GM12891 (cell line): Measurements from ENCODE around the gene RAB36.

ENCODE experiments used
- DNase-seq: peaks from one replicate; pipeline ENCODE4 v3.0.0; 2011; ENCODE audit warnings: low spot score; ENCODE audit not compliant: insufficient read length
- FAIRE-seq: peaks from 2 replicates; lab custom pipeline; 2011; peaks lifted over from hg19 to GRCh38; lab: Jason Lieb, UNC
- PAX5 ChIP-seq: IDR thresholded peaks from 2 replicates; pipeline ENCODE4 v1.6.1; 2011; ENCODE audit warnings: low read length, moderate library complexity, mild to moderate bottlenecking; ENCODE audit not compliant: insufficient read depth, severe bottlenecking
- POLR2A ChIP-seq: IDR thresholded peaks from 2 replicates; pipeline ENCODE4 v1.6.1; 2011; ENCODE audit warnings: low read depth, low read length, control low read depth
- POLR2AphosphoS5 ChIP-seq: IDR thresholded peaks from 2 replicates; pipeline ENCODE4 v1.6.1; 2011; ENCODE audit warnings: low read depth, low read length, control low read depth
- POU2F2 ChIP-seq: IDR thresholded peaks from 2 replicates; pipeline ENCODE4 v1.6.1; 2011; ENCODE audit warnings: low read depth, mild to moderate bottlenecking, control low read depth, low read length, moderate library complexity
- SPI1 ChIP-seq: IDR thresholded peaks from 2 replicates; pipeline ENCODE4 v1.6.1; 2011; ENCODE audit warnings: low read depth, low read length, control low read depth
- TAF1 ChIP-seq: IDR thresholded peaks from 2 replicates; pipeline ENCODE4 v1.6.1; 2011; ENCODE audit warnings: low read depth, low read length, control low read depth

The RAB36 gene

GRCh38 chr22:23180301-23180892 is 35.1 kb downstream of the RAB36 start, which contains the start of gene BCR:
BCR (plus strand) TSS chr22:23180509; CDS start chr22:23180961, 452 bp downstream.
- no peak for TF ChIP-seq POLR2A
- TF ChIP-seq POLR2AphosphoS5: no peak
- no peak for TF ChIP-seq TAF1
- TF ChIP-seq POU2F2: no peak
- no peak for TF ChIP-seq PAX5
- TF ChIP-seq SPI1: no peak
- FAIRE-seq (peak; percentile 38), DNase-seq (peak; percentile 87)

GRCh38 chr22:23180893-23181720 is 35.8 kb downstream of the RAB36 start:
- TF ChIP-seq PAX5 (no peak), POU2F2 (no peak)
- FAIRE-seq: no peak
- peak; percentile 58 for DNase-seq

- FAIRE-seq (no peak), DNase-seq (no peak)
- TF ChIP-seq POLR2AphosphoS5 (no peak), PAX5 (no peak), POU2F2 (no peak), TAF1 (no peak), POLR2A (no peak), SPI1 (no peak)
Measured at GRCh38 chr22:23181721-23182308, 36.5 kb downstream of the RAB36 start.

GRCh38 chr22:23182309-23183060 is 37.2 kb downstream of the RAB36 start:
- no peak for TF ChIP-seq TAF1
- no peak for TF ChIP-seq SPI1
- no peak for TF ChIP-seq POU2F2
- no peak for TF ChIP-seq POLR2AphosphoS5
- no peak for TF ChIP-seq PAX5
- TF ChIP-seq POLR2A: no peak
- no peak for DNase-seq
- peak; percentile 38 for FAIRE-seq

GRCh38 chr22:23183061-23183698 is 37.9 kb downstream of the RAB36 start:
- FAIRE-seq: no peak
- TF ChIP-seq SPI1 (no peak), POU2F2 (no peak), PAX5 (no peak), POLR2A (no peak), POLR2AphosphoS5 (no peak), TAF1 (no peak)
- DNase-seq: no peak

- no peak for TF ChIP-seq TAF1
- no peak for TF ChIP-seq POLR2A
- no peak for TF ChIP-seq POU2F2
- TF ChIP-seq POLR2AphosphoS5: no peak
- TF ChIP-seq PAX5: no peak
- TF ChIP-seq SPI1: no peak
- FAIRE-seq (no peak), DNase-seq (no peak)
Measured at GRCh38 chr22:23184100-23184763, 39.0 kb downstream of the RAB36 start.

GRCh38 chr22:23184764-23185113 is 39.5 kb downstream of the RAB36 start:
- no peak for FAIRE-seq

GRCh38 chr22:23187211-23187610 is 41.9 kb downstream of the RAB36 start:
- FAIRE-seq: no peak
- no peak for DNase-seq

More at GRCh38 chr22:23184764-23185113, 39.5 kb downstream of the RAB36 start:
- no peak for DNase-seq
- TF ChIP-seq PAX5 (no peak), TAF1 (no peak), SPI1 (no peak), POLR2A (no peak), POU2F2 (no peak), POLR2AphosphoS5 (no peak)

More at GRCh38 chr22:23187211-23187610, 41.9 kb downstream of the RAB36 start:
- TF ChIP-seq SPI1 (no peak), POU2F2 (no peak), TAF1 (no peak), PAX5 (no peak), POLR2A (no peak), POLR2AphosphoS5 (no peak)
